ENCODE results near the gene VAPA.

The VAPA gene

DNA sequence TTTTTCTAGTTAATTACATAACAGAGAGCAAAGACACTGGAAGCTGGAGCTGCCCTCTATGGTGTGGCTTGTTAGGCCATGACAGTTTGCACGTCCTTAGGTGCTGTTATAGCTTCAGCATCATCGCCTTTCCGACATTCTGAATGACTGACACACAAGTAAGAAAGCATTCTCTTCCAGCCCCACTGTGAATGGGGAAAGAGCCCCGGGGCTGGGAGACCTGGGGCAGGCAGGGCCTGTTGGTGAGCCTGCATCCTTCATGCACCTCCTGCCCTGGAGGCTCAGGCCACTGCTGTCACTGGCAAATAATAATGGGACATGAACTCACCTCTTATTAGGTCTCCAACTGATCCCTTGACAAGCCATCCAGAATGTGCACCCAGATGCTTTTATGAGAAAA, 71.8 kb downstream of the VAPA start:
- no peak overlapping the region for H3K4me3 ChIP-seq (ENCODE audit: low read depth, low read length)
- TF ChIP-seq, protein P1, sequence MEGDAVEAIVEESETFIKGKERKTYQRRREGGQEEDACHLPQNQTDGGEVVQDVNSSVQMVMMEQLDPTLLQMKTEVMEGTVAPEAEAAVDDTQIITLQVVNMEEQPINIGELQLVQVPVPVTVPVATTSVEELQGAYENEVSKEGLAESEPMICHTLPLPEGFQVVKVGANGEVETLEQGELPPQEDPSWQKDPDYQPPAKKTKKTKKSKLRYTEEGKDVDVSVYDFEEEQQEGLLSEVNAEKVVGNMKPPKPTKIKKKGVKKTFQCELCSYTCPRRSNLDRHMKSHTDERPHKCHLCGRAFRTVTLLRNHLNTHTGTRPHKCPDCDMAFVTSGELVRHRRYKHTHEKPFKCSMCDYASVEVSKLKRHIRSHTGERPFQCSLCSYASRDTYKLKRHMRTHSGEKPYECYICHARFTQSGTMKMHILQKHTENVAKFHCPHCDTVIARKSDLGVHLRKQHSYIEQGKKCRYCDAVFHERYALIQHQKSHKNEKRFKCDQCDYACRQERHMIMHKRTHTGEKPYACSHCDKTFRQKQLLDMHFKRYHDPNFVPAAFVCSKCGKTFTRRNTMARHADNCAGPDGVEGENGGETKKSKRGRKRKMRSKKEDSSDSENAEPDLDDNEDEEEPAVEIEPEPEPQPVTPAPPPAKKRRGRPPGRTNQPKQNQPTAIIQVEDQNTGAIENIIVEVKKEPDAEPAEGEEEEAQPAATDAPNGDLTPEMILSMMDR (conservative IDR thresholded peaks at IDR 0.05; ENCODE audit: low read depth, low read length): no peak
- DNase-seq (ENCODE audit: low read depth): no peak

- H3K4me3 ChIP-seq (ENCODE audit: low read depth, low read length): no peak overlapping the region
- TF ChIP-seq, protein P1 (conservative IDR thresholded peaks at IDR 0.05; ENCODE audit: low read depth, low read length): no peak
- DNase-seq (ENCODE audit: low read depth): no peak
These were observed 72.5 kb downstream of the VAPA start for GRCh38 chr18:9986156-9986930.

DNA sequence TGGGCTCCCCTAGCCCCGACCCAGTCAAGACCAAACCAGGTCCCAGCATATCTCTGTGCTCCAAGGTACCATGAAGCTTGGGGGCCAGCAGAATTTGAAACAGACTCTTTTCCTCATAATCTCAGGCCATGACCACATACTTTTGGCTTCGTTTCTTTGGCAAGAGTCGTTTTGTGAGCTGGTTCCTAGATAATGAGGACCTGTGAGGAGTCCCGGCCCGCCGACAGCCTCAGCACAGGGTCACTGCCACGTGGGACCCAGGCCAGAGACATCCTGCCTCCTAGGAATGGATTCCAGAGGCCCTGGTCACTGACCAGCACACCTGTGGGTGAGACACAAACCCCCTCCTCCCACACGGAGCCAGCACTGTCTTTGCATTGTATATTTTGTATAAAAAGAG, 73.5 kb downstream of the VAPA start:
- TF ChIP-seq, protein P1 (conservative IDR thresholded peaks at IDR 0.05; ENCODE audit: low read depth, low read length): no peak
- DNase-seq (ENCODE audit: low read depth): no peak

DNA sequence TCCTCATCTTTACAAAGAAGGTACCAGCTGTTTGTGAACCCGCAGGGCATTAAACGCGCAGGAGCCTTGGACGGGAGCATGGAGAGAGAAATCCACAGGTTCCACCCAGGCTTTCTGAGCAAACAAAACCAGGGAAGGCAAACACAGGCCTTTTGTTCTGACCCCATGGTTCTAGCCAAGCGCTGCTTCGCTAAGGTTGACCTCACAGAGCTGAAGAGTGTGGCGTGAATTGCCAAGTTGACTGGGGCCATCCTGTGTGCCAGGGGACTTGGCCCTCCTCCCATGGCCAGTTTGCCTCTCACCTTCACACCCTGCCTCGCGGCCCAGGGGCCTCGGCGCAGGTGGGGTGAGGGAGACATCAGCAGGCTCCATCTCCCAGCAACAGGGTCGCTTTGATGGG, 74.1 kb downstream of the VAPA start:
- DNase-seq (ENCODE audit: low read depth): no peak
- TF ChIP-seq, protein P1 (conservative IDR thresholded peaks at IDR 0.05; ENCODE audit: low read depth, low read length): no peak
- no peak overlapping the region for H3K4me3 ChIP-seq (ENCODE audit: low read depth, low read length)

More for the DNA sequence above, 73.5 kb downstream of the VAPA start:
- H3K4me3 ChIP-seq (ENCODE audit: low read depth, low read length): no peak overlapping the region

DNA sequence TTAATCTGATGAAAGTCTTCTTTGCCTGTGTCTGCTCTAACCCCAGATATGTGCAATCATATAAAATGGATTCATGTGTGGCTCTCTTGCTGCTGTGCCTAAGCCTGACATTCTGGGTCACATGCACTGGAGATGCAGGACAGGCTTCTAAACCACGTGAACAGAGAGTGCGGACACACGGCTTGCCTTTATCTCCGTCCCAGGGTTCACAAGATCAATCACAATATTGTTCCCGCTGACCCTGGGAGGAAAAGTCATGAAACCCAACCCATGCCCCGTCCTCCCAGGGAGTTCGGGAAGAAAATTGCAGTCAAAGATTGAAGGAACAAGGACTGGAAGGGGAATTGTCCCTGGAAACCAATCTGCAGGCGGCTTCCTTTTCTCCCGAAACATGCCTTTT, 74.8 kb downstream of the VAPA start:
- no peak for DNase-seq (ENCODE audit: low read depth)
- no peak overlapping the region for H3K4me3 ChIP-seq (ENCODE audit: low read depth, low read length)
- TF ChIP-seq, protein P1 (conservative IDR thresholded peaks at IDR 0.05; ENCODE audit: low read depth, low read length): no peak

GRCh38 chr18:9989481-9989880, 75.7 kb downstream of the VAPA start:
- TF ChIP-seq, protein P1 (conservative IDR thresholded peaks at IDR 0.05; ENCODE audit: low read depth, low read length): no peak
- peak; percentile 23 for DNase-seq (ENCODE audit: low read depth)
- no peak overlapping the region for H3K4me3 ChIP-seq (ENCODE audit: low read depth, low read length)

Data from choroid plexus epithelial cell (primary cell).